Anterior cingulate cortex (tissue), 58 donors: ENCODE data around the gene FMNL2.

ENCODE experiments used
- DNase-seq, 58 donors: peaks; one replicate each; lab custom pipeline; 2025; lab: John Stamatoyannopoulos, UW

Gene FMNL2

GRCh38 chr2:152337511-152337903 lies 2.5 kb downstream of the FMNL2 start:
- no peak for DNase-seq

GRCh38 chr2:152339556-152340286 lies 4.7 kb downstream of the FMNL2 start:
- DNase-seq, result no peak

- DNase-seq, result no peak
These were observed 7.5 kb downstream of the FMNL2 start for GRCh38 chr2:152342259-152343046.

- no peak for DNase-seq
These were observed 8.5 kb downstream of the FMNL2 start for GRCh38 chr2:152343426-152343825.

DNA sequence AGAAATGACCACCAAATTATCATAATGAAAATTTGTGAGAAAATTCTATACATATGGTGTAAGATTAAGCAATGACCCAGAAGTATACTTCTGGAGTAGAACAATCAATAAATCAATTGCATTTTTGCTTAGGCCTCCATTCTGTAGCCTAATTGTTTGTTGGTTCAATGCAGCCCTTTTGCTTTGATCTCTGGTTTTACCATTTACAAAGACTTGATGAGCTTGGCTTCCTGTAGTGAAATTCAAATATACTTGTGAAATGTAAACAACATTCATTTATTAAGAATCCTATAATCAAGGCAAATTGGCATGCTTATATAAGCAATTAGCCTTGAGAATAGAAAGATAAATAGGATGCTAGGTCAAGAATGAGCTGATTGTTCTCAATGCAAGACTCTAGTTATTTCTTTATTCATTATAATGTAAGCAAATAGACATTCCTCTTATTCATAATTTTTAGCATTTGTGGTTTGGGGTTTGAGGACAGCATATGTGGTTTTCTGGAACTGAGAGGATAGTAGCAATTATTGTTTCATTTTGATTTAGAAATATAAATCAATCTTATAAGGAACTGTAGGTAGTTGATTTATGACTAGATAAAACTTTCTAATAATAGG lies 9.7 kb downstream of the FMNL2 start:
- DNase-seq, result no peak

DNA sequence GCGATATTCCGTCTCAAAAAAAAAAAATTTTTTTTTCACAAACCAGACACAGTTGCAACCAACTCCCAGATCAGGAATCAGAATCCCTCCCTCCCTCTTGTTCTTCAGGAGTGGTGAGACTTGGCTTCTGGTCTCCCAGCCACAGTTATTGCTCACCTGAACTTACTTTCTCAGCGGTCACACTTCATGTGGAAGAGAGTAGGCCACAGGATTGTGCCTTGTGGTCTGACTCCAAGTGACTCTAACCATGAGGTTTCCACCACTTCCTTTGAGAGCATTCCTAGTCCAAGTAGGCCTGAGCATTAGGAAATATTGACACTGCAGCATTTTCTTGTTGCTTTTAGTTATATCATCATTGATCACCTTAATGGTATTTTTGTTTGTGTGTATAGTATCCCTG lies 12.1 kb downstream of the FMNL2 start:
- DNase-seq, result no peak

- no peak for DNase-seq
These were observed 13.4 kb downstream of the FMNL2 start for GRCh38 chr2:152348388-152348787.

DNA sequence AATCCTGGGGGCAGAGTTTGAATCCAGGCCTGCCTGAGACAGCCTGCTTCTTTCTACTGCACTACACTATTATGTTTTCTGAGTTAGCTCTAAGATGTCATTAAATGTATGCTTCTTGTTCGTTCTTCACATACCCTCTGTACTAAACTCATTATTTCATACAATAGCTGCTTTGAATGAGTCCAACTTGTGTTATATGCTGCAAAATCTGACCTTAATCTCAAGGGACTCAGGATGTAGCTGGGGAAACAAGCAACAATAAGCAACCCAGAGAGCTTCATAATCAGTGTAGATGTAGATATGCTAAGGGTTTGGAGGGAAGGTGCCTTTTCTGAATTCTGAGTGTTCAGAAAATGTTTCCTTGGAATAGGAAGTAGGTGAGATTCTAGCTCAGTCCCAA lies 14.4 kb downstream of the FMNL2 start:
- no peak for DNase-seq

GRCh38 chr2:152350155-152350679 lies 15.2 kb downstream of the FMNL2 start:
- DNase-seq, result no peak

DNA sequence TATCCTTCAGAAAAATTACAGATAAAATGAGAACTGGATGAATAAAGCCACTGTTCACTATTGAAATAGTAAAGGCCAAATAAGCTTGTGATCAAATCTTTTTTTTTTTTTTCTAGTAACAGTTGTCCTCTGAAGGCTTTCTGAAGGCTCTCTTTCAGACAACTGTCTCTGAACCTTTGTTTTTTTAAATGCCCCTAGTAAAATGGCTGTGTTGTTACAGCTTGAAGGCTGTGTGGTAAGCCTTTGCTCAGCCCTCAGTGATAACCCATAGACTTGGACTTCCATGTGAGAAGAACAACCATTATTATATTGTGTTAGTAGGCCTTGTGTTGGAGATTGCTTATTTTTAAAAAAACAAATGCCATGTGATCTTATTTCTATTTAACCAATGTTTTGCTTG lies 17.6 kb downstream of the FMNL2 start:
- peak in 1 of 58 donors; percentile 48 for DNase-seq

DNA sequence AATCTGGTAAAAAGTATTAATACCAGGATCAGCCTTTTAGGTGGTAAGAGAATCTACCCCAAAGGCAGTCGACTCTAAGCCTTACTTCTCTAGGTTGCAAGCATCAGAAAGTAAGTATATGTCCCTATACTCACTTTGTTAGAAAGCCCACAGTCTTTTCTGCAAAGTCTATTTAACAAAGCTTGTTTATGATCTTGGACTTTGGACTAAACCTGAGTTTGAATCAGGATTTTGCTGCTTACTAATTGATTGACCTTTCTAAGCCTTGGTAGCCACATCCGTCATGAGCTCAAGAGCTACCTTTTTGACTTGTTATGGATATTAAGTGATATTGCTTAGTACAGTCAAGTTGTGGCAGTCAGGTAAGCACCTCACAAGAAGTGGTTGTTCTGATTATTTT lies 18.4 kb downstream of the FMNL2 start:
- DNase-seq, result no peak

GRCh38 chr2:152354069-152354755 lies 19.2 kb downstream of the FMNL2 start:
- no peak for DNase-seq

DNA sequence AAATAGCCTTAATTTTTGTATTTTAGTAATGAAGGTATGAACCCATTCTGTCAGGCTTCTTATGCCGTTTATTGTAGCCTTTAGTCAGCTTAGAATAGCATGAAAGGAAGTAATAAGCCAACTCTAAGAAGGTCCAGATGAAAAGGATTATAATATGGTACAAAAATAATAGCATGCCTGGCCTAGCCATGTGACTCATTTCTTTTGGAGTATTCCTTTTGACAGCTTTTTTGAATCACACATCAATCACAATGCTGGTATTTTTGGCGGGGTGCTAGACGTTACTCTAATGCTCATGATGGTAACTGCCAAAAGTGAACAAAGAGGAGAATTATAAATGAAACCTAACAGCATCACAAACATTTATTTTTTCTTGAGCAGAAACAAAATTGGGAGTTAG lies 19.9 kb downstream of the FMNL2 start:
- DNase-seq, result peak in 2 of 58 donors; percentile 9 to 34

GRCh38 chr2:152355409-152355831 lies 20.4 kb downstream of the FMNL2 start:
- DNase-seq, result no peak

DNA sequence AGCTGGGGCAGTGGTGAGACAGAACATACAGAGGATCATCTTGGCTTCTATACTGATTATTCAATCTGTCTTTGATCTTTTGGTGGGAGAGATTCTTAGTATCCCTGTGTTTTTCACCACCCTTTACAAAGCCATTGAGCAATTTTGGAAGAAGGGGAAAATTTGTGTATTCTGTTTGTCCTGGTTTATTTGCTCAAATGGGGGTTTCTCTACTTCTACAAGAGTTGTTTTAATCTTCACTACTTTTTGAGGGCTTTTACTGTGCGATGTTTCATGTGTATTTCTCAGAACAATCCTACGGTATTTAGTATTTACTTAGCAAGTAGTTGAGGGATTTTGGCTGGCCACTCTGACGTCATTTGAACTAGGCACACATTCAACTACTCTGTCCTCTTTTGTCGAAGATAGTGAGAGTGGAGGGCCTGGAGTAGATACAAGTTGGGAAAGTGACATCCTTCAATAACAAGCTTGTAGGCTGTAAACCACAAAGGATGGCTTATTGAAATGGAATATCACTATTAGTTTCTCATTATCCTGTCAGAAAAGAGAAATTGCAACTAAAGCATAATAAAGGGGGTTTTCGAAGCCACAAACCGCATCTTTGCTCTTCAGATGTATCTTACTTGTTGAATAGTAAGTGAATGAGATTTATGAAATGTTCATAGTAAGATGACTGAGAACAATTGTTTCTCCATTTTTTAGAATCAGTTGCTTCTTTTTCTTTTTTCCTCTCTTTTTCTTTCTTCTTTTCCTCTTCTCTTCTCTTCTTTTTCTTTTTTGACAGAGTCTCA lies 24.8 kb downstream of the FMNL2 start:
- DNase-seq, result no peak

DNA sequence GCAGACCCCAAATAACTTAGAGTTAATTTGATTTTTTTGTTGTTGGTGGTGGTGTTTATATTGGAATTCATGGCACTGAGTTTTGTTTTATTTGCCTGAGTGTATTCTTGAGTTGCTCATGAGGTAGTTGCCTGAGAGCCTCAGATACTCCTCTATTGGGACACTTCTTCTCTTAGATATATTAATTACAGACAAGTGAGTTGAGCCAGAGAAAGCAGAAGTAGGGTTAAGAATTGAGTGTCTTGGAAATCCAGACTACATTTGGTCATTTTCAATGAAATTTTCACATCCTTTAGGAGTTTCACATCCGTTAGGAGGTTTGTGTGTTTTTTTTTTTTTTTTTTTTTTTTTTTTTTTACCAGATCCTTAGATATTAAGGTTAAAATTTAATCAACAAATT lies 29.0 kb downstream of the FMNL2 start:
- DNase-seq, result no peak

GRCh38 chr2:152367547-152368390 lies 32.8 kb downstream of the FMNL2 start:
- no peak for DNase-seq

DNA sequence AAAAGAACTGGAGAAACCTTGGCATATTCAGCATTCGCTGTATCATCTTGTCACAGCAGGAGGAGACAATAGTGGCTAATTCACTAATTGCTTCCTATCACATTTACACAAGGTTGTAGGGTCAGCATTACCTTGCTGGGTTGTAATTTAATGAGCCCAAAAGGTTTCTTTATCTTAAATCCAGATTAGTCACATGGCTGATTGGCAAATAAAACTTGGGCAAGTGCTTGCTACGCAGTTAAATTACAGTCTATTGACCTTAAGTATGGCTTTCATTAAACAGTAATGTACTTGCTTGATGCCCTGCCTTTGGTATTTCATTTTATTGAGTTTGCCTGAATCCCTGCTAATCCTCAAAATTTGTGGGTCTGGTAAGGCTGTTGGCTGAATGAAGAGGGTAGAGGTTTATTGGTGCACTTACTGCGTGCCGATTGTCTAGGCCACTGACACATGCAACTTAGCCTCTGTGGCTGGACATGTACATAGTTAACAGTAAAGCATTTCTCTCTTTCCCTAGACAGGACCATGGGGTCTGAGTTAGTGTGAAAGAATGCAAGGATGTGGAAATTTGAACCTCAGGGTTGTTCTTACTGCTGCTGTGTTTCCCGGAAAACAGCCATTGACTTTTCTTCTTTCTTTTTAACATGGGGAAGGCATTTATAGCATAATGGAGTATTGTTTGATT lies 34.3 kb downstream of the FMNL2 start:
- no peak for DNase-seq
